KMS-11 (cell line): Measurements from ENCODE around the gene ZBTB7B.
A peak's percentile ranks its signal among the peaks of the same experiment; 100 is the strongest.

Experiments
- H2AFZ ChIP-seq: fragments of 200-600 bp; sonication (generic); 2 replicates; pipeline ENCODE4 v1.6.1; 2016; ENCODE audit warnings: antibody characterized with exemption, mixed run types, low read depth
- H3K27ac ChIP-seq: fragments of 200-600 bp; sonication (generic); 2 replicates; pipeline ENCODE4 v1.6.1; 2016; ENCODE audit warnings: mild to moderate bottlenecking, mixed run types
- H3K27me3 ChIP-seq: fragments of 200-600 bp; sonication (generic); 2 replicates; pipeline ENCODE4 v1.6.1; 2017; ENCODE audit warnings: mild to moderate bottlenecking, low read depth, mixed run types, moderate library complexity; ENCODE audit not compliant: insufficient read depth
- H3K36me3 ChIP-seq: fragments of 200-600 bp; sonication (generic); 2 replicates; pipeline ENCODE4 v1.6.1; 2017; ENCODE audit warnings: mild to moderate bottlenecking, mixed run types; ENCODE audit not compliant: insufficient read depth
- H3K4me1 ChIP-seq: fragments of 200-600 bp; sonication (generic); 2 replicates; pipeline ENCODE4 v1.6.1; 2016; ENCODE audit warnings: mild to moderate bottlenecking, low read depth, mixed run types; ENCODE audit not compliant: poor library complexity, severe bottlenecking
- H3K4me2 ChIP-seq: fragments of 200-600 bp; sonication (generic); 2 replicates; pipeline ENCODE4 v1.7.0; 2016; ENCODE audit warnings: mild to moderate bottlenecking, mixed run types
- H3K4me3 ChIP-seq: fragments of 200-600 bp; sonication (generic); IDR thresholded peaks from 2 replicates; pipeline ENCODE4 v1.6.1; 2017; ENCODE audit warnings: low read depth, low read length, mixed read lengths; ENCODE audit not compliant: insufficient read depth
- H3K79me2 ChIP-seq: fragments of 200-600 bp; sonication (generic); 2 replicates; pipeline ENCODE4 v1.6.1; 2016; ENCODE audit warnings: low read depth, mixed run types; ENCODE audit not compliant: insufficient read depth
- H3K9ac ChIP-seq: fragments of 200-600 bp; sonication (generic); 2 replicates; pipeline ENCODE4 v1.6.1; 2016; ENCODE audit warnings: mild to moderate bottlenecking, mixed run types
- H4K20me1 ChIP-seq: fragments of 200-600 bp; sonication (generic); 2 replicates; pipeline ENCODE4 v1.6.1; 2016; ENCODE audit warnings: mild to moderate bottlenecking, mixed run types; ENCODE audit not compliant: insufficient read depth
- TF ChIP-seq, protein P1 (sequence below): fragments of 200-600 bp; sonication (generic); conservative IDR thresholded peaks from 2 replicates; pipeline ENCODE4 v1.6.1; 2017; ENCODE audit warnings: low read depth, mild to moderate bottlenecking, antibody characterized with exemption, low read length, moderate library complexity, mixed read lengths

ZBTB7B gene

DNA sequence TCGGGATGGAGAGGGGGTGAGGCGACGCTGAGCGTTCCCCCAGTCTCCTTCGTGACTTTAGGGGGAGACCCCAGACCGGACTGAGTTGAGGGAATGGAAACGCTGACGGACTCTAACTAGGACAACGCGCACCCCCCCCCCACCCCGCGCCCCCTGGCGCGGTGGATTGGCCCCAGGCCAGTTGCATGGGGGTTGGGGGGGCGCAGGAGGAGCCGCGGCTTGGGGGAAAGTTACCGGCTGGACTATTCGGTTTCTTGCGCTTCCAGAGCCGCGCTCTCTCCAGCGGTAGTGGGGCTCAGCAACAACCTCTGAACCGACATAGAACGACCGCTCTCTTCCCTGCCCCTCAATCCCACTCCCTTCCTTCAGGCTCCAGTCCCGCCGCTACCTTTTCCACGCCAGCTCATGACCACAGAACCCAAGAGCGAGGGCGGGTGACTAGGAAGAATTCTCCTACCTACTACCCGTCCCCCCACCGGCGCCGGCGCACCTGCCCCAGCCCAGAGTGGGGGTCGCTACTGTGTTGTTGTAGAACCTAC lies 694 bp downstream of the ZBTB7B start:
- TF ChIP-seq, protein P1, sequence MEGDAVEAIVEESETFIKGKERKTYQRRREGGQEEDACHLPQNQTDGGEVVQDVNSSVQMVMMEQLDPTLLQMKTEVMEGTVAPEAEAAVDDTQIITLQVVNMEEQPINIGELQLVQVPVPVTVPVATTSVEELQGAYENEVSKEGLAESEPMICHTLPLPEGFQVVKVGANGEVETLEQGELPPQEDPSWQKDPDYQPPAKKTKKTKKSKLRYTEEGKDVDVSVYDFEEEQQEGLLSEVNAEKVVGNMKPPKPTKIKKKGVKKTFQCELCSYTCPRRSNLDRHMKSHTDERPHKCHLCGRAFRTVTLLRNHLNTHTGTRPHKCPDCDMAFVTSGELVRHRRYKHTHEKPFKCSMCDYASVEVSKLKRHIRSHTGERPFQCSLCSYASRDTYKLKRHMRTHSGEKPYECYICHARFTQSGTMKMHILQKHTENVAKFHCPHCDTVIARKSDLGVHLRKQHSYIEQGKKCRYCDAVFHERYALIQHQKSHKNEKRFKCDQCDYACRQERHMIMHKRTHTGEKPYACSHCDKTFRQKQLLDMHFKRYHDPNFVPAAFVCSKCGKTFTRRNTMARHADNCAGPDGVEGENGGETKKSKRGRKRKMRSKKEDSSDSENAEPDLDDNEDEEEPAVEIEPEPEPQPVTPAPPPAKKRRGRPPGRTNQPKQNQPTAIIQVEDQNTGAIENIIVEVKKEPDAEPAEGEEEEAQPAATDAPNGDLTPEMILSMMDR = 0 out of 2 replicates have a peak, but pooled peaks have one; percentile 40
- Histone ChIP-seq H3K4me3 (peak overlapping the region; percentile 100), H3K36me3 (no peaks in the 10 kb centered on the region), H3K4me1 (peaks cover 48% of the 10 kb centered on the region), H3K79me2 (peaks cover 54% of the 10 kb centered on the region), H4K20me1 (no peaks in the 10 kb centered on the region), H3K27ac (peak overlapping the region; percentile 72), H3K9ac (peak overlapping the region; percentile 85), H2AFZ (peak overlapping the region; percentile 68), H3K27me3 (no peaks in the 10 kb centered on the region), H3K4me2 (peak overlapping the region; percentile 89)

DNA sequence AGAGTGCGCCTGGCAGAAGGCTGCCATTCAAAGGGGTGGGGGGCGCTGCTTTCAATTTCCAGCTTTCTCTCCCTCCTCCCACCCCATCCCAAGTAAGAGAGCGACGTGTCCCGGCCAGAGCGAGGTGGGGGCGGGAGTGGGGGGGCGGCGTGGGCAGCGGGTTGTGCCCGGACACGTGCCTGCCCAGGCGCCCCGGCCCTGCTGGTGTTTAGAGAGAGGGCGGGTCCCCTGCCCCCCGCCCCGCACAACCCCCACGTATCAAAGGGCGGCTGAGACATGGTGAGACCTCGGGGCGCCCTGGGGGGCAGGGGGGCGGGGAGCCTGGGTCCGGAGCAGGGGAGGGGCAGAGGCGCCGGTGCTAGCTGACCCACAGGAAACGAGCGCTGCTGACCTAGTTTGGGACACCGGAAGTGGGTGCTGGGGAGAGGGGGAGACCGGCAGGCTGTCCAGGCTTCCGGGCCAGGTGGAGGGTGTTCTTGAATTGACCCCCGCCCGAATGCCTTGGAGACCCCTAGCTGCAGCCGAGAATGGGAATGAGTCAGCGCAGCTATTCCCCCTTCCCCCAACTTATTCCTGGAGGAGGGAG lies 1.3 kb downstream of the ZBTB7B start:
- Histone ChIP-seq H3K27ac (peak overlapping the region; percentile 72), H3K4me1 (peaks cover 44% of the 10 kb centered on the region), H3K9ac (peak overlapping the region; percentile 85), H3K79me2 (peaks cover 54% of the 10 kb centered on the region), H2AFZ (peak overlapping the region; percentile 68), H3K27me3 (no peaks in the 10 kb centered on the region), H3K4me2 (peak overlapping the region; percentile 89), H3K4me3 (peak overlapping the region; percentile 100), H4K20me1 (no peaks in the 10 kb centered on the region), H3K36me3 (no peaks in the 10 kb centered on the region)
- TF ChIP-seq, protein P1 = no peak

DNA sequence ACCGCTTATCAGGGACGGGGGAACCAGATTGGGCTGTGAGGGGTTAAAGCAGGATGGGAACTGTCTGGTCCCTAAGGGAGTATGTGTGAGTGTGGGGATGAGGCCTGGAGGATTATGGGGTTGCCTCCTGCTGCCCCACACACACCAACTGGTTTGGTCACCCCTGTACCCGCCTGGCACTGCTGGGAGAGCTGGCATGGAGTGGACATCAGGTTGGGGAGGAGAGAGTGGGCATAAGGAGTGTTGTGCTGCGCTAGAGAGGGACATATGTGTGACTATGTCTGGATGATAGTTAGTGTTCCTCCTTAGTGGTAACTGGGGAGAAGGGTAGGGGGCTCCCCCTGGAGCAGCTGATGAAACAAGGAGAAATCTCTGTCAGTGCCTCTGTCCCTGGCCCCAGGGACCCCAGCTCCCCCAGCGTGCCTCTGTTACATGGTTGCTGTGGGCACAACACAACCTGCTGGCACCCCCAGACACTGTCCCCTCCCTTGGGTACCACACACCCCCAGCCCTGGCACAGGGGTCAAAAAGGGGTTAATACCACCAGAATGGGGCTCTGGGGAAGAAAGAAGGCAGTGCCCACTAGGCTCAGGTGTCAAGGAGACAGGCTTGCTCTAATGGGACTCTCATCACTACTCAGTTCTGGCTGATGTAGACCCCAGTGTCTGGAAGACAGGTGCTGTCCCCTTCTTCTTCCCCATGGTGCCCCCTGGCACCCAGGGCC lies 1.9 kb downstream of the ZBTB7B start:
- no peaks in the 10 kb centered on the region for H3K27me3 ChIP-seq
- peak overlapping the region; percentile 100 for H3K4me3 ChIP-seq
- H3K9ac ChIP-seq = peak overlapping the region; percentile 85
- peak overlapping the region; percentile 72 for H3K27ac ChIP-seq
- peaks cover 57% of the 10 kb centered on the region for H3K79me2 ChIP-seq
- H3K4me1 ChIP-seq = peaks cover 41% of the 10 kb centered on the region
- peak overlapping the region; percentile 89 for H3K4me2 ChIP-seq
- H3K36me3 ChIP-seq = no peaks in the 10 kb centered on the region
- TF ChIP-seq, protein P1 = no peak
- no peaks in the 10 kb centered on the region for H4K20me1 ChIP-seq
- H2AFZ ChIP-seq = peak overlapping the region; percentile 68; the same call in 1 of the 2 replicates

DNA sequence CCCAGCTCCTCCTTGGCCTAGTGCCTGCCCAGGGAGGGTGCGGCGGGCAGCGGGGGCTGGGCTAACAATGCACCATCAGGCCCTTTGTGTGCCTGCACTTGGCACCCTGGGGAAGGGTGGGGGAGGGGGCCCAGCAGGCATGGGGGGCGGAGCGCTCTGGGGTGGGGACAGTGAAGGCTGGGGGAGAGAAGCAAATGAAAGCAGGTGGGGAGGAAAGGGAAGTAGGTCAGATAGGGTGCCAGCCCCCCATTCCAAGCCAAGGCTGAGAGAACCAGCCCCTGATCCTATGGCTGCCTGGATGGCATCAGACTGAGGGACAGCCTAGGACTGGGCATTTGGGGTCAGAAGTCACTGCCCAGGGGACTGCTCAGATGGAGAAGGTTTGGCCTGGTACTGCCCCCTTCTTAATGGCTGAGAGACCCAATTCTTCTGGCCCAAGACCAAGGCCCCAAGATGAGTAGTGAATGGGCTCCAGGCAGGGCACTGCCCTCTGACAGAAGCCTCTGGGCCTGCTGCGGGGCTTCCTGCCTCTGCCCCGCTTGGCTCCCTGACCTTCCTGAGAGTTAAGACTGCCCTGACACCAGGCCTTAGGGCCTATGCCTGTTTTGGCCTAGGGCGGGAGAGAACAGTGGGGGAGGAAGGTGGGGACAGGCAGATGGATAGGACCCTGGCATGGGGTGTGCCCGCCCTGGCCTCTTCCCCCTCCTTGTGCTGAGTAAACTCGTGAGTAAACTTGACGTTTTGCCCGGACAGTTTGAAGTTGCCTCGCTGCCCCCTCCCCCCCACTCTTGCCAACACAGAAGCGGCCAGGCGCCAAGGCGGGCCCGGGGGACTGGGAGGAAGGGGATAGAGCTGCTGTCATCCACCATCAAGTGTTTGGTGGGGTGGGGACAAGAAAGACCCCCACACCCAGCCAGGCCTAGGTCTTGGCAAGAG lies 2.7 kb downstream of the ZBTB7B start:
- TF ChIP-seq, protein P1 = no peak
- Histone ChIP-seq H3K36me3 (no peaks in the 10 kb centered on the region), H3K79me2 (peaks cover 60% of the 10 kb centered on the region), H3K4me2 (peak overlapping the region; percentile 89), H3K9ac (peak overlapping the region; percentile 85; the same call in 1 of the 2 replicates), H2AFZ (no peak overlapping the region), H3K4me1 (peaks cover 34% of the 10 kb centered on the region), H3K4me3 (no peak overlapping the region), H3K27ac (peak overlapping the region; percentile 72), H4K20me1 (no peaks in the 10 kb centered on the region), H3K27me3 (no peaks in the 10 kb centered on the region)
